HepG2 (cell line): ENCODE measurements around the gene HOXC12. TPM values are rescaled to one million over a fixed set of nuclear protein-coding genes. Genes with fewer than 3 reads are reported as not detected.

Experiments
- DNMT1 ChIP-seq: sonication (generic); formaldehyde crosslinking; IDR thresholded peaks from 2 replicates; pipeline ENCODE4 v1.5.1; 2020; ENCODE audit warnings: mild to moderate bottlenecking, missing genetic modification reagents
- DNMT3B ChIP-seq: conservative IDR thresholded peaks from 2 replicates; pipeline ENCODE4 v1.6.1; 2016; ENCODE audit warnings: missing biosample characterization, control low read depth
- ETV6 ChIP-seq: sonication (generic); formaldehyde crosslinking; conservative IDR thresholded peaks from 2 replicates; pipeline ENCODE4 v1.4.0; 2020; ENCODE audit warnings: missing genetic modification reagents
- GZF1 ChIP-seq: sonication (generic); formaldehyde crosslinking; IDR thresholded peaks from 2 replicates; pipeline ENCODE4 v1.5.1; 2020; ENCODE audit warnings: mild to moderate bottlenecking, missing genetic modification reagents
- LCORL ChIP-seq, 2 experiments: fragments of 450-650 bp in 1 of 2; sonication (generic) in 1 of 2; formaldehyde crosslinking in 1 of 2; IDR thresholded peaks; 2 replicates each; pipeline versions ENCODE4 v1.5.0 to v1.6.1; 2017 to 2020; ENCODE audit warnings: antibody characterized with exemption in 1 of 2, missing genetic modification reagents in 1 of 2
- RAD21 ChIP-seq: fragments of 450-650 bp; formaldehyde crosslinking; IDR thresholded peaks from 2 replicates; pipeline ENCODE4 v1.5.0; 2020; ENCODE audit warnings: mild to moderate bottlenecking
- SMAD3 ChIP-seq: sonication (generic); formaldehyde crosslinking; IDR thresholded peaks from 2 replicates; pipeline ENCODE4 v1.4.0; 2020; ENCODE audit warnings: missing genetic modification reagents
- SRY ChIP-seq: sonication (generic); formaldehyde crosslinking; IDR thresholded peaks from 2 replicates; pipeline ENCODE4 v1.8.0; 2022; ENCODE audit warnings: mild to moderate bottlenecking, missing genetic modification reagents
- ZFX ChIP-seq: sonication (generic); formaldehyde crosslinking; IDR thresholded peaks from 2 replicates; pipeline ENCODE4 v1.4.0; 2020; ENCODE audit warnings: mild to moderate bottlenecking, low read depth, missing genetic modification reagents, moderate library complexity
- ZFY ChIP-seq: sonication (generic); formaldehyde crosslinking; IDR thresholded peaks from 2 replicates; pipeline ENCODE4 v1.4.0; 2020; ENCODE audit warnings: missing genetic modification reagents
- ZKSCAN5 ChIP-seq: sonication (generic); formaldehyde crosslinking; IDR thresholded peaks from 2 replicates; pipeline ENCODE4 v1.5.1; 2020; ENCODE audit warnings: mild to moderate bottlenecking, missing genetic modification reagents
- ZNF274 ChIP-seq: sonication (generic); formaldehyde crosslinking; IDR thresholded peaks from 2 replicates; pipeline ENCODE4 v1.5.1; 2020; ENCODE audit warnings: mild to moderate bottlenecking, missing genetic modification reagents
- ZNF343 ChIP-seq: sonication (generic); formaldehyde crosslinking; IDR thresholded peaks from 2 replicates; pipeline ENCODE4 v1.4.0; 2020; ENCODE audit warnings: mild to moderate bottlenecking, missing genetic modification reagents
- ZNF501 ChIP-seq: sonication (generic); formaldehyde crosslinking; IDR thresholded peaks from 2 replicates; pipeline ENCODE4 v1.5.1; 2020; ENCODE audit warnings: mild to moderate bottlenecking, moderate library complexity, missing genetic modification reagents
- ZNF550 ChIP-seq: sonication (generic); formaldehyde crosslinking; IDR thresholded peaks from 2 replicates; pipeline ENCODE4 v1.4.0; 2020; ENCODE audit warnings: mild to moderate bottlenecking, missing genetic modification reagents, borderline replicate concordance
- ZNF589 ChIP-seq: sonication (generic); formaldehyde crosslinking; conservative IDR thresholded peaks from 2 replicates; pipeline ENCODE4 v1.8.0; 2022; ENCODE audit warnings: mild to moderate bottlenecking, moderate library complexity, missing genetic modification reagents
- ZNF776 ChIP-seq: sonication (generic); formaldehyde crosslinking; IDR thresholded peaks from 2 replicates; pipeline ENCODE4 v1.4.0; 2020; ENCODE audit warnings: mild to moderate bottlenecking, missing genetic modification reagents
- ZNF891 ChIP-seq: sonication (generic); formaldehyde crosslinking; IDR thresholded peaks from 2 replicates; pipeline ENCODE4 v1.5.0; 2020; ENCODE audit warnings: mild to moderate bottlenecking, missing genetic modification reagents
- polyA plus RNA-seq, 8 experiments: library from polyadenylated mRNA; depleted of rRNA in 3 of 8; stranded (reverse) in 7 of 8; unstranded in 1 of 8; fragments of >200 nt; fragmentation: Illumina TruSeq in 4 of 8; extraction: Trizol in 4 of 8; gene quantifications; 2 replicates each; pipeline versions ENCODE4 v1.2.1 to v1.2.3, GENCODE V29; 2011 to 2016; ENCODE audit warnings: low read depth in 4 of 8, missing spikeins in 1 of 8, mixed read lengths in 1 of 8; ENCODE audit not compliant: insufficient read depth in 1 of 8
- total RNA-seq, 5 experiments: library from RNA; depleted of rRNA; stranded (reverse); fragments of >200 nt; fragmentation: Illumina TruSeq; extraction: Trizol; gene quantifications; 2 replicates each; pipeline ENCODE4 v1.2.3, GENCODE V29; 2016; ENCODE audit warnings: low read depth in 1 of 5
- TF ChIP-seq, protein P1 (sequence below): sonication (generic); formaldehyde crosslinking; IDR thresholded peaks from 2 replicates; pipeline ENCODE4 v1.8.0; 2022; ENCODE audit warnings: missing genetic modification reagents, mild to moderate bottlenecking, inconsistent platforms, borderline replicate concordance
- TF ChIP-seq, protein P2 (sequence below): IDR thresholded peaks from 2 replicates; pipeline ENCODE4 v1.6.1; 2012; ENCODE audit warnings: inconsistent platforms
- TF ChIP-seq, protein P3 (sequence below): sonication (generic); formaldehyde crosslinking; IDR thresholded peaks from 2 replicates; pipeline ENCODE4 v1.4.0; 2020; ENCODE audit warnings: missing genetic modification reagents
- TF ChIP-seq, protein P4 (sequence below): IDR thresholded peaks from 2 replicates; pipeline ENCODE4 v1.6.1; 2018; ENCODE audit warnings: missing genetic modification reagents
- TF ChIP-seq, protein P5 (sequence below): sonication (generic); formaldehyde crosslinking; conservative IDR thresholded peaks from 2 replicates; pipeline ENCODE4 v1.4.0; 2020; ENCODE audit warnings: mild to moderate bottlenecking, missing genetic modification reagents, moderate library complexity

The HOXC12 gene
- total and polyA plus RNA-seq, 2 of the 13 experiments (the other 11 are each of a cell fraction or from before 2014, with no cell fraction given), result not detected

DNA sequence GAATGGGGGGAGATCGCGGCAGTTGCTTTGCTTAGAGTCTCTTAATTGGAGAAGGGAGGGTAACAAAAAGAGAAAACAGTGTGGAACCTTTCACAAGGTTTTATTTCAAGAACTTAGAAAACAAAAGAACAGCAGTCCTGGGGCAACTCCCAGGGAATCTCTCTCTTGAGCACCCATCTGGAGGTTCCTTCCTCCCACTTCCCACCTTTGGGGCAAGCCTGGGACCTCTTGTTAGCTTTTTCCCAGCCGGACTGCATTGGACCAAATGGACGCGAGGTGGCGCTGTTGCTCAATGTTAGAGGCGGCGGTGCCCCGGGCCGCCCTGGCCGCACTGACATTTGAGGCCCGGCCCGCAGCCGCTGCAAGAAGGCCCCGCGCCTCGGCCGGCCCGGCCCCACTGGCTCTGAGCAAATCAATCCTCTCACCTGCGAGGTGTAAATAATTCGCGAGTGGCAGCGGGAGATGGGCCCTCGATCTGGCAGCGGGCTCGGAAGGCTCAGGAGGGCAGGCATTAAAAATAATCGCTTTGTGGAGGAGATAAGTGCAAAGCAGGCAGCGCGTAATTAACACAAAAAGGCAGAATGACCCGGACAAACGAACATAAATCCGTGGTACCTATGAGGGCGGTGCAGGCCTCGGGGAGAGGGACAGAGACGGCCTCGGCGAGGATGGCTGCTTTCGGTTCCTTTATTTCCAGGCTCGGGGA lies 51.3 kb downstream of the HOXC12 start (continued):
- peak; percentile 68 for TF ChIP-seq ZFY (CRISPR knock-in tag)
- TF ChIP-seq ZNF891 (CRISPR knock-in tag), result no peak
- no peak for TF ChIP-seq ZNF550
- no peak for TF ChIP-seq ZNF776
- TF ChIP-seq SMAD3, result no peak
- TF ChIP-seq, protein P1, sequence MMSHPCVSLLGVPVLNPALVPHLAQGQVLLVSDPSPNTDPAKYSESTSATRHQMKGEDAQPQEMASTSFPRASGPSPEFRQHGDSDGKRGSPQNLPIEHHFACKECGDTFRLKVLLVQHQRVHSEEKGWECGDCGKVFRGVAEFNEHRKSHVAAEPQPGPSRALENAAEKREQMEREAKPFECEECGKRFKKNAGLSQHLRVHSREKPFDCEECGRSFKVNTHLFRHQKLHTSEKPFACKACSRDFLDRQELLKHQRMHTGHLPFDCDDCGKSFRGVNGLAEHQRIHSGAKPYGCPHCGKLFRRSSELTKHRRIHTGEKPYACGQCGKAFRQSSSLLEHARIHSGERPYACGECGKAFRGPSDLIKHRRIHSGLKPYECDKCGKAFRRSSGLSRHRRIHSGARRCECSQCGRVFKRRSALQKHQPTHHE (CRISPR knock-in tag), result no peak
- TF ChIP-seq ZNF274, result 0 out of 2 replicates have a peak, but pooled peaks have one; percentile 41
- TF ChIP-seq ZNF343, result no peak
- TF ChIP-seq ETV6 (CRISPR knock-in tag), result no peak
- no peak for TF ChIP-seq DNMT3B (CRISPR knock-in tag)
- no peak for TF ChIP-seq ZNF589
- TF ChIP-seq DNMT1 (CRISPR knock-in tag), result no peak
- TF ChIP-seq SRY (CRISPR knock-in tag), result no peak
- TF ChIP-seq, protein P2, sequence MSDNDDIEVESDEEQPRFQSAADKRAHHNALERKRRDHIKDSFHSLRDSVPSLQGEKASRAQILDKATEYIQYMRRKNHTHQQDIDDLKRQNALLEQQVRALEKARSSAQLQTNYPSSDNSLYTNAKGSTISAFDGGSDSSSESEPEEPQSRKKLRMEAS, result no peak
- TF ChIP-seq, protein P3, sequence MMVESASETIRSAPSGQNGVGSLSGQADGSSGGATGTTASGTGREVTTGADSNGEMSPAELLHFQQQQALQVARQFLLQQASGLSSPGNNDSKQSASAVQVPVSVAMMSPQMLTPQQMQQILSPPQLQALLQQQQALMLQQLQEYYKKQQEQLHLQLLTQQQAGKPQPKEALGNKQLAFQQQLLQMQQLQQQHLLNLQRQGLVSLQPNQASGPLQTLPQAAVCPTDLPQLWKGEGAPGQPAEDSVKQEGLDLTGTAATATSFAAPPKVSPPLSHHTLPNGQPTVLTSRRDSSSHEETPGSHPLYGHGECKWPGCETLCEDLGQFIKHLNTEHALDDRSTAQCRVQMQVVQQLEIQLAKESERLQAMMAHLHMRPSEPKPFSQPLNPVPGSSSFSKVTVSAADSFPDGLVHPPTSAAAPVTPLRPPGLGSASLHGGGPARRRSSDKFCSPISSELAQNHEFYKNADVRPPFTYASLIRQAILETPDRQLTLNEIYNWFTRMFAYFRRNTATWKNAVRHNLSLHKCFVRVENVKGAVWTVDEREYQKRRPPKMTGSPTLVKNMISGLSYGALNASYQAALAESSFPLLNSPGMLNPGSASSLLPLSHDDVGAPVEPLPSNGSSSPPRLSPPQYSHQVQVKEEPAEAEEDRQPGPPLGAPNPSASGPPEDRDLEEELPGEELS (CRISPR knock-in tag), result 0 out of 2 replicates have a peak, but pooled peaks have one; percentile 10
- peak; percentile 96 for TF ChIP-seq RAD21
- TF ChIP-seq ZNF501, result peak; percentile 54; the same call in 1 of the 2 replicates
- TF ChIP-seq GZF1 (CRISPR knock-in tag), result 0 out of 2 replicates have a peak, but pooled peaks have one; percentile 48
- TF ChIP-seq ZFX (CRISPR knock-in tag), result peak; percentile 43; the same call in 1 of the 2 replicates
- TF ChIP-seq, protein P4, sequence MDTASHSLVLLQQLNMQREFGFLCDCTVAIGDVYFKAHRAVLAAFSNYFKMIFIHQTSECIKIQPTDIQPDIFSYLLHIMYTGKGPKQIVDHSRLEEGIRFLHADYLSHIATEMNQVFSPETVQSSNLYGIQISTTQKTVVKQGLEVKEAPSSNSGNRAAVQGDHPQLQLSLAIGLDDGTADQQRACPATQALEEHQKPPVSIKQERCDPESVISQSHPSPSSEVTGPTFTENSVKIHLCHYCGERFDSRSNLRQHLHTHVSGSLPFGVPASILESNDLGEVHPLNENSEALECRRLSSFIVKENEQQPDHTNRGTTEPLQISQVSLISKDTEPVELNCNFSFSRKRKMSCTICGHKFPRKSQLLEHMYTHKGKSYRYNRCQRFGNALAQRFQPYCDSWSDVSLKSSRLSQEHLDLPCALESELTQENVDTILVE (CRISPR knock-in tag), result no peak
- TF ChIP-seq, protein P5, sequence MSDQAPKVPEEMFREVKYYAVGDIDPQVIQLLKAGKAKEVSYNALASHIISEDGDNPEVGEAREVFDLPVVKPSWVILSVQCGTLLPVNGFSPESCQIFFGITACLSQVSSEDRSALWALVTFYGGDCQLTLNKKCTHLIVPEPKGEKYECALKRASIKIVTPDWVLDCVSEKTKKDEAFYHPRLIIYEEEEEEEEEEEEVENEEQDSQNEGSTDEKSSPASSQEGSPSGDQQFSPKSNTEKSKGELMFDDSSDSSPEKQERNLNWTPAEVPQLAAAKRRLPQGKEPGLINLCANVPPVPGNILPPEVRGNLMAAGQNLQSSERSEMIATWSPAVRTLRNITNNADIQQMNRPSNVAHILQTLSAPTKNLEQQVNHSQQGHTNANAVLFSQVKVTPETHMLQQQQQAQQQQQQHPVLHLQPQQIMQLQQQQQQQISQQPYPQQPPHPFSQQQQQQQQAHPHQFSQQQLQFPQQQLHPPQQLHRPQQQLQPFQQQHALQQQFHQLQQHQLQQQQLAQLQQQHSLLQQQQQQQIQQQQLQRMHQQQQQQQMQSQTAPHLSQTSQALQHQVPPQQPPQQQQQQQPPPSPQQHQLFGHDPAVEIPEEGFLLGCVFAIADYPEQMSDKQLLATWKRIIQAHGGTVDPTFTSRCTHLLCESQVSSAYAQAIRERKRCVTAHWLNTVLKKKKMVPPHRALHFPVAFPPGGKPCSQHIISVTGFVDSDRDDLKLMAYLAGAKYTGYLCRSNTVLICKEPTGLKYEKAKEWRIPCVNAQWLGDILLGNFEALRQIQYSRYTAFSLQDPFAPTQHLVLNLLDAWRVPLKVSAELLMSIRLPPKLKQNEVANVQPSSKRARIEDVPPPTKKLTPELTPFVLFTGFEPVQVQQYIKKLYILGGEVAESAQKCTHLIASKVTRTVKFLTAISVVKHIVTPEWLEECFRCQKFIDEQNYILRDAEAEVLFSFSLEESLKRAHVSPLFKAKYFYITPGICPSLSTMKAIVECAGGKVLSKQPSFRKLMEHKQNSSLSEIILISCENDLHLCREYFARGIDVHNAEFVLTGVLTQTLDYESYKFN (CRISPR knock-in tag), result no peak
- no peak for TF ChIP-seq ZKSCAN5
- TF ChIP-seq LCORL (IDR thresholded peaks at IDR 0.05), result no peak
- TF ChIP-seq LCORL (CRISPR knock-in tag; IDR thresholded peaks at IDR 0.05), result peak; percentile 80
